HG02678 (cell line): ENCODE results near the gene CIZ1.

Source experiments
- ATAC-seq: cut with Tn5 transposase; IDR thresholded peaks from one replicate; pipeline ENCODE4 v1.9.1; 2021; ENCODE audit warnings: mild to moderate bottlenecking, moderate library complexity; ENCODE audit not compliant: unreplicated experiment

CIZ1 gene

GRCh38 chr9:128214571-128215490, 23.5 kb upstream of the CIZ1 start:
- no peak for ATAC-seq

- ATAC-seq, result no peak
Measured at GRCh38 chr9:128213746-128214497, 22.6 kb upstream of the CIZ1 start.

GRCh38 chr9:128211981-128212281, 20.6 kb upstream of the CIZ1 start:
- no peak for ATAC-seq

GRCh38 chr9:128211186-128211980, 20.0 kb upstream of the CIZ1 start:
- no peak for ATAC-seq

- ATAC-seq, result no peak
Measured at GRCh38 chr9:128208946-128209669, 17.7 kb upstream of the CIZ1 start.

GRCh38 chr9:128208386-128208785, 17.0 kb upstream of the CIZ1 start:
- no peak for ATAC-seq

- ATAC-seq, result no peak
Measured at GRCh38 chr9:128206916-128207910, 15.8 kb upstream of the CIZ1 start.

- ATAC-seq, result no peak
Measured at GRCh38 chr9:128206484-128206883, 15.1 kb upstream of the CIZ1 start.

GRCh38 chr9:128205296-128205944, 14.0 kb upstream of the CIZ1 start:
- no peak for ATAC-seq

- ATAC-seq, result no peak
Measured at GRCh38 chr9:128204858-128205257, 13.5 kb upstream of the CIZ1 start.

- ATAC-seq, result no peak
Measured at GRCh38 chr9:128203707-128204551, 12.6 kb upstream of the CIZ1 start.

GRCh38 chr9:128203024-128203706, 11.8 kb upstream of the CIZ1 start, which contains the start of gene DNM1:
TSS of gene DNM1 (plus strand) at chr9:128203379. CDS start at chr9:128203471, 92 bp downstream.
- peak; percentile 81 for ATAC-seq

- no peak for ATAC-seq
Measured at GRCh38 chr9:128202648-128203023, 11.3 kb upstream of the CIZ1 start.

- ATAC-seq, result no peak
Measured at GRCh38 chr9:128201441-128202369, 10.3 kb upstream of the CIZ1 start.

GRCh38 chr9:128193469-128194096, 2.2 kb upstream of the CIZ1 start:
- ATAC-seq, result no peak
